Fibroblast of lung (primary cell): ENCODE data around the gene PKIG.

Experiments used
- CTCF ChIP-seq, 2 donors: IDR thresholded peaks in 1 of 2; conservative IDR thresholded peaks in 1 of 2; 1 replicate in 1 of 2; 2 replicates in 1 of 2; pipeline ENCODE4 v1.5.1; 2011 to 2012; ENCODE audit warnings: low read length in 2 of 2, control low read depth in 1 of 2, inconsistent platforms in 1 of 2, low read depth in 1 of 2, mild to moderate bottlenecking in 1 of 2
- EZH2 ChIP-seq: IDR thresholded peaks from 2 replicates; pipeline ENCODE4 v1.5.1; 2012; ENCODE audit warnings: low read length, control low read depth, mild to moderate bottlenecking; ENCODE audit errors: missing control alignments

GRCh38 chr20:44570367-44570766, 12.0 kb upstream of the PKIG start:
- TF ChIP-seq CTCF (conservative IDR thresholded peaks at IDR 0.05 in 1 of 2, IDR thresholded peaks at IDR 0.05 in 1 of 2; ENCODE audit: low read depth in 1 of 2, low read length in 2 of 2) (no peak), EZH2 (no peak)
